HEK293T (cell line): ENCODE data around the gene GHRL.

Source experiments
- CTCF ChIA-PET: fragments of 350-600 bp; formaldehyde crosslinking; extraction: SDS; loops from one replicate; lab custom pipeline; 2021; ENCODE audit warnings: antibody characterized with exemption, inconsistent platforms; lab: Yijun Ruan, JAX
- POLR2A ChIA-PET: fragments of 350-600 bp; formaldehyde crosslinking; extraction: SDS; loops from one replicate; lab custom pipeline; 2020; ENCODE audit warnings: antibody characterized with exemption, inconsistent platforms; lab: Yijun Ruan, JAX
- DNase-seq: peaks from one replicate; pipeline ENCODE4 v3.0.0; 2012; ENCODE audit warnings: mixed read lengths; ENCODE audit errors: extremely low spot score
- ARNT ChIP-seq: fragments of 450-650 bp; IDR thresholded peaks from 2 replicates; pipeline ENCODE4 v1.6.1; 2017; ENCODE audit warnings: mild to moderate bottlenecking
- BHLHE40 ChIP-seq: fragments of 450-650 bp; IDR thresholded peaks from 2 replicates; pipeline ENCODE4 v1.6.1; 2016; ENCODE audit warnings: mild to moderate bottlenecking, moderate library complexity, borderline replicate concordance
- CTBP1 ChIP-seq: fragments of 450-650 bp; IDR thresholded peaks from 2 replicates; pipeline ENCODE4 v1.6.1; 2016; ENCODE audit warnings: borderline replicate concordance
- ELF4 ChIP-seq: fragments of 450-650 bp; IDR thresholded peaks from 2 replicates; pipeline ENCODE4 v1.6.1; 2017; ENCODE audit warnings: antibody characterized with exemption
- FOXA1 ChIP-seq: fragments of 450-650 bp; IDR thresholded peaks from 2 replicates; pipeline ENCODE4 v1.6.1; 2016; ENCODE audit warnings: mild to moderate bottlenecking
- FOXK2 ChIP-seq: fragments of 450-650 bp; IDR thresholded peaks from 2 replicates; pipeline ENCODE4 v1.6.1; 2016; ENCODE audit warnings: mild to moderate bottlenecking
- FOXM1 ChIP-seq: fragments of 450-650 bp; IDR thresholded peaks from 2 replicates; pipeline ENCODE4 v1.6.1; 2017; ENCODE audit warnings: mild to moderate bottlenecking, borderline replicate concordance
- HDGF ChIP-seq: fragments of 450-650 bp; IDR thresholded peaks from 2 replicates; pipeline ENCODE4 v1.6.1; 2017; ENCODE audit warnings: antibody characterized with exemption, borderline replicate concordance
- L3MBTL2 ChIP-seq: fragments of 450-650 bp; conservative IDR thresholded peaks from 2 replicates; pipeline ENCODE4 v1.6.1; 2016; ENCODE audit warnings: mild to moderate bottlenecking
- LEF1 ChIP-seq: fragments of 450-650 bp; IDR thresholded peaks from 2 replicates; pipeline ENCODE4 v1.6.1; 2017; ENCODE audit warnings: mild to moderate bottlenecking, borderline replicate concordance
- NFRKB ChIP-seq: fragments of 450-650 bp; IDR thresholded peaks from 2 replicates; pipeline ENCODE4 v1.6.1; 2016; ENCODE audit warnings: mild to moderate bottlenecking, moderate library complexity
- SP1 ChIP-seq: fragments of 450-650 bp; IDR thresholded peaks from 2 replicates; pipeline ENCODE4 v1.6.1; 2017
- SUZ12 ChIP-seq: fragments of 450-650 bp; IDR thresholded peaks from 2 replicates; pipeline ENCODE4 v1.6.1; 2016; ENCODE audit warnings: mild to moderate bottlenecking
- TARDBP ChIP-seq: fragments of 450-650 bp; IDR thresholded peaks from 2 replicates; pipeline ENCODE4 v1.6.1; 2016
- ZNF384 ChIP-seq: fragments of 450-650 bp; IDR thresholded peaks from 2 replicates; pipeline ENCODE4 v1.6.1; 2016
- TF ChIP-seq, protein P1 (sequence below): fragments of 450-650 bp; IDR thresholded peaks from 2 replicates; pipeline ENCODE4 v1.6.1; 2016

GHRL gene

DNA sequence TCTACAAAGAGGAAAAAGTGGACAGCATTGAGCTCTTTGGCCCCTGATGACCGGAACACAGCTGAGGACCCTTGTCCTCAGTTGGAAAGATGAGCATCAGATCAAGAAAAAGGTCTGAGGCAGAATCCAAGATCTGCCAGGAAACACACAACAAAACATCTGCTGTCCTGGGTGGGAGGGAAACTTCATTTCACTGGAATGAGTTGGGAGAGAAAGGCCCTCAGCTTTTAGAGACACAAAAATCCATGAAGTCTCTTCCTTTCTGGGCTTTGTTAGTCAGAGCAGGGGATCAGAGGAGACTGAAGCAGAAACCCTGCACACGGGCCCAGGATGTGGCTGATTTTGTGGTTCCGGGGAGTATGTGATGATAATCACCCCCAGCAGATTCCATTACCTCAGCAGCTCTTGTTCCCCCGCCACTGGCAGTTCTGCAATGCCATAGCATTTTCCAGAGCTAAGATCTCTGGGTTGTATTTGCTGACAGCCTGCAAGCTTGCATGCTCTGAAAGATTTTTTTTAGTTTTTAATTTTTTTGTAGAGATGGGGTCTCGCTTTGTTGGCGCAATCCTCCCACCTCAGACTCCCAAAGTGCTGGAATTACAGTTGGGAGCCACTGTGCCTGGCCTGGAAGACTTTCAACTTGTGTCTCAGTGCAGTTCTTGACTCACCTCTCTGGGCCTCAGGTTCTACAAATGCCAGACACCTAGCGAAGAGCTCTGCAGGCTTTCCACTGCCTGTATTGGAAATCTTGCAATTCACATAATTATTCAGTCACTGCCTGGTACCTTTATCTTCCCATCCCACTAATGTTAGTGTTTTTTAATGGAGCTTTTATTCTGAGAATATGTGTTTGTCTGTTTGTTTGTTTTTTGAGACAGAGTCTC lies 50.3 kb downstream of the GHRL start:
- CTCF ChIA-PET = interaction anchor here (0.6 to 0.7 kb wide), 2 partner anchors 28 to 434 kb away, joined by 3 to 8 read pairs; no protein-coding TSS in a partner anchor
- no peak for TF ChIP-seq SP1
- no peak for TF ChIP-seq TARDBP
- TF ChIP-seq SUZ12 = no peak
- TF ChIP-seq CTBP1 = no peak
- no peak for TF ChIP-seq ZNF384
- no peak for TF ChIP-seq ELF4
- no peak for TF ChIP-seq LEF1
- no peak for TF ChIP-seq HDGF
- no peak for TF ChIP-seq BHLHE40
- TF ChIP-seq, protein P1, sequence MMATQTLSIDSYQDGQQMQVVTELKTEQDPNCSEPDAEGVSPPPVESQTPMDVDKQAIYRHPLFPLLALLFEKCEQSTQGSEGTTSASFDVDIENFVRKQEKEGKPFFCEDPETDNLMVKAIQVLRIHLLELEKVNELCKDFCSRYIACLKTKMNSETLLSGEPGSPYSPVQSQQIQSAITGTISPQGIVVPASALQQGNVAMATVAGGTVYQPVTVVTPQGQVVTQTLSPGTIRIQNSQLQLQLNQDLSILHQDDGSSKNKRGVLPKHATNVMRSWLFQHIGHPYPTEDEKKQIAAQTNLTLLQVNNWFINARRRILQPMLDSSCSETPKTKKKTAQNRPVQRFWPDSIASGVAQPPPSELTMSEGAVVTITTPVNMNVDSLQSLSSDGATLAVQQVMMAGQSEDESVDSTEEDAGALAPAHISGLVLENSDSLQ = no peak
- TF ChIP-seq FOXM1 = no peak
- no peak for TF ChIP-seq ARNT
- TF ChIP-seq FOXA1 = no peak
- TF ChIP-seq NFRKB = no peak
- POLR2A ChIA-PET = no interaction called here
- no peak for DNase-seq

GRCh38 chr3:10240799-10241198 lies 51.9 kb downstream of the GHRL start:
- TF ChIP-seq CTBP1 = no peak
- no peak for TF ChIP-seq SUZ12
- TF ChIP-seq ELF4 = no peak
- no peak for TF ChIP-seq LEF1
- TF ChIP-seq SP1 = no peak
- TF ChIP-seq ZNF384 = no peak
- no peak for TF ChIP-seq ARNT
- no peak for TF ChIP-seq L3MBTL2
- TF ChIP-seq HDGF = no peak
- TF ChIP-seq BHLHE40 = no peak
- no peak for TF ChIP-seq NFRKB
- no peak for TF ChIP-seq FOXM1
- TF ChIP-seq FOXA1 = no peak
- TF ChIP-seq FOXK2 = no peak
- no peak for TF ChIP-seq TARDBP
- TF ChIP-seq, protein P1 = no peak
- POLR2A ChIA-PET = no interaction called here
- CTCF ChIA-PET = no interaction called here
- DNase-seq = no peak

GRCh38 chr3:10238345-10239183 lies 54.2 kb downstream of the GHRL start:
- no peak for DNase-seq
- ChIA-PET POLR2A (no interaction called here), CTCF (no interaction called here)
- no peak for TF ChIP-seq L3MBTL2
- TF ChIP-seq TARDBP = no peak
- no peak for TF ChIP-seq FOXM1
- no peak for TF ChIP-seq SP1
- no peak for TF ChIP-seq SUZ12
- no peak for TF ChIP-seq FOXK2
- no peak for TF ChIP-seq ARNT
- TF ChIP-seq FOXA1 = no peak
- TF ChIP-seq CTBP1 = no peak
- TF ChIP-seq ELF4 = no peak
- no peak for TF ChIP-seq ZNF384
- TF ChIP-seq, protein P1 = no peak
